IPS-18a (cell line): Measurements from ENCODE around the gene PPCDC.

Experiments
- H3K27ac ChIP-seq: one replicate; pipeline ENCODE4 v1.5.1; 2013; ENCODE audit warnings: low read length
- H3K27me3 ChIP-seq: one replicate; pipeline ENCODE4 v1.6.1; 2013; ENCODE audit warnings: mild to moderate bottlenecking, low read length; ENCODE audit not compliant: control insufficient read depth, insufficient read depth
- H3K36me3 ChIP-seq: one replicate; pipeline ENCODE4 v1.6.1; 2013; ENCODE audit warnings: low read depth, low read length; ENCODE audit not compliant: control insufficient read depth
- H3K4me1 ChIP-seq: one replicate; pipeline ENCODE4 v1.6.1; 2013; ENCODE audit warnings: low read depth, low read length; ENCODE audit not compliant: control insufficient read depth
- H3K4me3 ChIP-seq: one replicate; pipeline ENCODE4 v1.5.1; 2013; ENCODE audit warnings: low read length
- H3K9ac ChIP-seq: one replicate; pipeline ENCODE4 v1.6.1; 2013; ENCODE audit warnings: mild to moderate bottlenecking, low read length, moderate library complexity
- H3K9me3 ChIP-seq: one replicate; pipeline ENCODE4 v1.6.1; 2013; ENCODE audit warnings: low read depth, low read length; ENCODE audit not compliant: control insufficient read depth

Gene PPCDC, protein sequence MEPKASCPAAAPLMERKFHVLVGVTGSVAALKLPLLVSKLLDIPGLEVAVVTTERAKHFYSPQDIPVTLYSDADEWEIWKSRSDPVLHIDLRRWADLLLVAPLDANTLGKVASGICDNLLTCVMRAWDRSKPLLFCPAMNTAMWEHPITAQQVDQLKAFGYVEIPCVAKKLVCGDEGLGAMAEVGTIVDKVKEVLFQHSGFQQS

DNA sequence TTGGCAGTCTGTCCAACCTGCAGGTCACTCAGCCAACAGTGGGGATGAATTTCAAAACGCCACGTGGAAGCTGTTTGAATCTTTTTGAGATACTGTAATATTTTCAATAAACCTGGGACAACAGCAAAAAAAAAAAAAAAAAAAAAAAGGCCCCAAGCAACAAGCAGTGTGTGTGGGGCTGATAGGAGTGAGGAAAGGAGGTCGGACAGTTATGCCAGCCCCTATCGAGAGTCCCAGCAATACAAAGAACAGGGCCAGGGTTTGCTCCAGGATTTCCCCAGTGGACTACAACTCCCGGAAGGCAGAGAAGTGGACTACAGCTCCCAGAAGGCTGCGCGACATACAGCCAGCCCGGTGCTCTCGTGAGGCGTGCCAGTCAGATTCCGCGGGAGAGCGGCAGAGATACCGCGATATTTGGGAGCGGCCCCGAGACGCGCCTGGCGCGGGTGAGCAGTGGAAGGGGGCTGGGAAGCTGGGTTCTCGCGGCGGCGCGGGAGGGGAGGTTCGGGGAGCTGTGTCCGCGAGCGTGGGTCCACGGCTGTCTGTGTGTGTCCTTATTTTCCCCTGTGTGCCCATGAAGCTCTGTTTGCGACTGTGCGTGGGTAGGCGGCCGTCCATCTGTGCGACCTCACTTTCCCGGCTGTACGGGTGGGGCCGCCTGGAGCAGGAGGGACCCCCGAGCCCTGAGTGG is at the start of gene PPCDC:
TSS of gene PPCDC (plus strand) at position 410 of the 691 bp plus-strand sequence. CDS start 4,729 bp downstream, outside the sequence.
- Histone ChIP-seq H3K27ac (peak within 1 kb of the TSS; percentile 97), H3K36me3 (peaks cover 15% of the 10 kb centered on the region), H3K4me3 (peak within 1 kb of the TSS; percentile 94), H3K9me3 (no peaks in the 10 kb centered on the region), H3K9ac (peak within 1 kb of the TSS; percentile 98), H3K4me1 (peaks cover 3% of the 10 kb centered on the region), H3K27me3 (no peaks in the 10 kb centered on the region)

DNA sequence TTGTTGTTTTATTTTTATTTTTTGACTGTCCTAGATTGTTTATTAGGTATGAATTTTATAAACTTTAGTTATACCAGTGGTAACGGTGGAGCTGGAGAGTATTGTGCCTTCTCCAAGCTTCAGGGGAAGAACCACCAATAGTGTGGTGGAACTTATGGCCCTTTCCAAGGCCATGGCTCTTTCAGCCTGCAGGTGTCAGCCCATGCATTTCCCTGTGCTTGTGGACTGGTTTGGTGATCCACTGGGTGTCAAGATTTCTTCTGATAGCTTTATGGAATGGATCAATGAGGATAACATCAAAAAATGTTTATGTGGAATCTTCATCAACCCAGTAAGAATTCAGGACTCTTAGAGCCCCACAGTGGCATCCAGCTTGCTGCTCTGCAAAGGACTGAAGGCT is 47.2 kb upstream of the PPCDC start:
- no peaks in the 10 kb centered on the region for H3K27me3 ChIP-seq
- H3K27ac ChIP-seq = no peak overlapping the region
- peaks cover 5% of the 10 kb centered on the region for H3K4me1 ChIP-seq
- no peak overlapping the region for H3K9ac ChIP-seq
- no peaks in the 10 kb centered on the region for H3K9me3 ChIP-seq
- H3K4me3 ChIP-seq = no peak overlapping the region
- H3K36me3 ChIP-seq = no peaks in the 10 kb centered on the region

DNA sequence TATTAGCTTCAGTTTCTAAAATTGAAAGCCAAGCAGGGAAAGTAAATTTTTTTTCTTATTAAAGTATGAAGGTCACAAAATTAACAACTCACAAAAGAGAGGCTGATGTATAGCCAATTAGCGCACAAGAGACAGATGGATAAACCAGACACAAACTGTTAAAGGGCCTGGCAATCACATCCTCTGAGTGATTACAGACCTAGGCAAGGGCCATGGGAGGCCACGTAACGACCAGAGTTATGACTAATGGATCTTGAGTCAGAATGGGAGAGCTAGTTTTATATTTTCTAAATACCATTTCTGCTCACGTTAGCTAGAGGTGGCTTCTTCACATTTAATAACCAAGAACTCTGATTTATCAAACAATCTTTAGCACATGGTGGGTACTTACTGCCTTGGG is 45.8 kb upstream of the PPCDC start:
- no peak overlapping the region for H3K27ac ChIP-seq

GRCh38 chr15:74978077-74978476 is 45.3 kb upstream of the PPCDC start:
- Histone ChIP-seq H3K9me3 (no peaks in the 10 kb centered on the region), H3K36me3 (no peaks in the 10 kb centered on the region), H3K4me1 (peaks cover 5% of the 10 kb centered on the region), H3K4me3 (no peak overlapping the region), H3K9ac (no peak overlapping the region), H3K27ac (no peak overlapping the region), H3K27me3 (no peaks in the 10 kb centered on the region)

More for the DNA sequence above, 45.8 kb upstream of the PPCDC start:
- Histone ChIP-seq H3K9me3 (no peaks in the 10 kb centered on the region), H3K36me3 (no peaks in the 10 kb centered on the region), H3K27me3 (no peaks in the 10 kb centered on the region), H3K4me1 (peaks cover 5% of the 10 kb centered on the region), H3K4me3 (no peak overlapping the region), H3K9ac (no peak overlapping the region)

DNA sequence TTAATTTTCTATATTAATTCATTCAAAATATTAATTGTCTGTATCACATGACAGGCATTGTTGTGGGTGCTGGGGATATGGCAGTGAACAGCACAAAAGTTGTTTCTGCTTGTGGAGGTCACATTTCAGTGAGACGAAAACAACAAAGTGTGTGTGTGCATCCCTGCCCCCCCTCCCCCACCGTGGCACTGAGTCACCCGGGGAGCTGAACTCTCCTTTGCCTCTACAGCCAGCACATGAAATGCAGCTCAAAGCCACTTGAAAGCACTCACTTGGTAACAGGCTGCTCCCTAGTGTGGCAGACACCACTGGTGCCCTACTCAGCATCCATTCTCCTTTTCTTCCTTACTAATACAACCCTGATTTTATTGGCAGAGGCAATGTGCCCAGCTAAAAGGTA is 44.9 kb upstream of the PPCDC start:
- H3K27ac ChIP-seq = no peak overlapping the region
- no peaks in the 10 kb centered on the region for H3K27me3 ChIP-seq
- H3K9me3 ChIP-seq = no peaks in the 10 kb centered on the region
- H3K9ac ChIP-seq = no peak overlapping the region
- no peaks in the 10 kb centered on the region for H3K36me3 ChIP-seq
- peaks cover 5% of the 10 kb centered on the region for H3K4me1 ChIP-seq
- H3K4me3 ChIP-seq = no peak overlapping the region

- H3K4me3 ChIP-seq = no peak overlapping the region
- H3K4me1 ChIP-seq = peaks cover 5% of the 10 kb centered on the region
- H3K27me3 ChIP-seq = no peaks in the 10 kb centered on the region
- H3K9me3 ChIP-seq = no peaks in the 10 kb centered on the region
- H3K36me3 ChIP-seq = no peaks in the 10 kb centered on the region
- H3K27ac ChIP-seq = no peak overlapping the region
- no peak overlapping the region for H3K9ac ChIP-seq
Measured at GRCh38 chr15:74982183-74982582, 41.2 kb upstream of the PPCDC start.

- Histone ChIP-seq H3K36me3 (no peaks in the 10 kb centered on the region), H3K9me3 (no peaks in the 10 kb centered on the region), H3K27ac (no peak overlapping the region), H3K9ac (no peak overlapping the region), H3K27me3 (no peaks in the 10 kb centered on the region), H3K4me1 (peaks cover 2% of the 10 kb centered on the region), H3K4me3 (no peak overlapping the region)
Measured at GRCh38 chr15:74983725-74984231, 39.6 kb upstream of the PPCDC start.

- H3K4me3 ChIP-seq = no peak overlapping the region
- H3K27me3 ChIP-seq = no peaks in the 10 kb centered on the region
- no peak overlapping the region for H3K9ac ChIP-seq
- no peaks in the 10 kb centered on the region for H3K4me1 ChIP-seq
- H3K36me3 ChIP-seq = no peaks in the 10 kb centered on the region
- no peak overlapping the region for H3K27ac ChIP-seq
- no peaks in the 10 kb centered on the region for H3K9me3 ChIP-seq
Measured at GRCh38 chr15:74988007-74988800, 35.2 kb upstream of the PPCDC start.

DNA sequence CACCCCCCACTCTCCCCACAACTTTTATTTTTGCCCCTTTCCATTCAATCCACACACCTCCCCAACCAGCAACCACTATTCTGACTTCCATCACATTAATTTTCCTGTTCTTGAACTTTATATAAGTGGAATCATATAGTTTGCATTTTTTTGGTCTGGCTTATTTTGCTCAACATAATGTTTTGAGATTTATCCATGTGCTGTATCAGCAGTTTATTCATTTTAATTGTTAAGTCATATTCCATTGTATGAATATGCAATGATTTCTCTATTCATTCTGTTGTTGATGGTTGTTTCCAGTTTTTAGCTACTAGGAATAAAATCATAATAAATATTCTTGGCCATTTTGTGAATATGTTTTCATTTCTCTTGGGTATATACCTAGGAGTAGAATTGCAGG is 33.9 kb upstream of the PPCDC start:
- no peaks in the 10 kb centered on the region for H3K4me1 ChIP-seq
- H3K27ac ChIP-seq = no peak overlapping the region
- H3K36me3 ChIP-seq = no peaks in the 10 kb centered on the region
- H3K4me3 ChIP-seq = no peak overlapping the region
- no peak overlapping the region for H3K9ac ChIP-seq
- no peaks in the 10 kb centered on the region for H3K9me3 ChIP-seq
- no peaks in the 10 kb centered on the region for H3K27me3 ChIP-seq

DNA sequence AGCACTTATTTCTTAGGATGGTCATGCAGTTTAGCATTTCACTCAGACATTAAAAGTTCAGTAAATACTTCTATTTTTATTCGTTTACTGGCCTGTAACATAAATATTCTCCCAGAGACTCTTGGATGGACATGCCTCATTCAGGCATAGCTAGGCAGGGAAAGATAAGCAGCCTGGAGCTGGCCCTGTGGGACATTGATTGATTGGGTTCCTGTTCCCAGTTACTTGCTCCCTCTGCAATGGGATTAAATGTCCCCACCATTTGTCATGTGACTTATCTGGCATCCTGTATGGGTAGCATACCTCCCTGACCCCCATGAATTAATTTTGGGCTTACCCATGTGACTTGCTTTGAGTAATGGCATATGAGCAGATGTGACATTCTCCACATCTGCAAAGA is 30.8 kb upstream of the PPCDC start:
- Histone ChIP-seq H3K27me3 (peaks cover 11% of the 10 kb centered on the region), H3K4me1 (peaks cover 6% of the 10 kb centered on the region), H3K4me3 (no peak overlapping the region), H3K9me3 (no peaks in the 10 kb centered on the region), H3K9ac (no peak overlapping the region), H3K36me3 (no peaks in the 10 kb centered on the region), H3K27ac (no peak overlapping the region)

DNA sequence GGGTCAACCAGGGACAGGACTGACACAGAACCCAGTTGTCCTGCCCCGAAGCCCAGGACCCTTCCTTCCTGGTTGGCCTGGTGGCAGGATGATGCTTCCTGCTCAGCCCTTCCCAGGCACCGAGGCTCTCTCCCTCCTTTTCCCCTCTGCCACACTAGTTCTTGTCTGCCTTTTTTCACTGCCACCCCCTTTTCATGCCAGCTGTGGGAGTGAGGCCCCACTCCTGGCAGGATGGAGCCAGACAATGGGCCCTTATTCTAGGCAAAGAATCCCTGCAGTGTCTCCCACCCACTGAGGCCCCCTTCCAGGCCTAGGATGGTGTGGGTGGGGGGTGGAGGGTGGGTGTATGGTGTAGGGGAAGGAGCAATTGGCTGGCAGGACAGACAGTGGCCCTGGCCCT is 29.2 kb upstream of the PPCDC start:
- Histone ChIP-seq H3K36me3 (no peaks in the 10 kb centered on the region), H3K4me1 (peaks cover 6% of the 10 kb centered on the region), H3K27me3 (peaks cover 11% of the 10 kb centered on the region), H3K4me3 (no peak overlapping the region), H3K9ac (no peak overlapping the region), H3K27ac (no peak overlapping the region), H3K9me3 (no peaks in the 10 kb centered on the region)
